ENCODE measurements around the gene HSPB3.

The HSPB3 gene

GRCh38 chr5:54443270-54443669 lies 12.2 kb upstream of the HSPB3 start:
- peak; percentile 70 for TF ChIP-seq CTCF (conservative IDR thresholded peaks at IDR 0.05; ENCODE audit: low read depth, low read length)
- peak; percentile 79 for DNase-seq (ENCODE audit: low read depth)
- no peak overlapping the region for H3K4me3 ChIP-seq (ENCODE audit: low read depth, low read length)

- H3K4me3 ChIP-seq (ENCODE audit: low read depth, low read length), result no peak overlapping the region
- DNase-seq (ENCODE audit: low read depth), result no peak
- TF ChIP-seq CTCF (conservative IDR thresholded peaks at IDR 0.05; ENCODE audit: low read depth, low read length), result no peak
Measured at GRCh38 chr5:54445691-54446378, 9.7 kb upstream of the HSPB3 start.

GRCh38 chr5:54446379-54446732 lies 9.1 kb upstream of the HSPB3 start:
- H3K4me3 ChIP-seq (ENCODE audit: low read depth, low read length), result no peak overlapping the region
- TF ChIP-seq CTCF (conservative IDR thresholded peaks at IDR 0.05; ENCODE audit: low read depth, low read length), result no peak
- DNase-seq (ENCODE audit: low read depth), result no peak

- no peak for TF ChIP-seq CTCF (conservative IDR thresholded peaks at IDR 0.05; ENCODE audit: low read depth, low read length)
- DNase-seq (ENCODE audit: low read depth), result no peak
- H3K4me3 ChIP-seq (ENCODE audit: low read depth, low read length), result no peak overlapping the region
Measured at GRCh38 chr5:54449923-54450322, 5.6 kb upstream of the HSPB3 start.

- H3K4me3 ChIP-seq (ENCODE audit: low read depth, low read length), result no peak overlapping the region
- DNase-seq (ENCODE audit: low read depth), result no peak
- no peak for TF ChIP-seq CTCF (conservative IDR thresholded peaks at IDR 0.05; ENCODE audit: low read depth, low read length)
Measured at GRCh38 chr5:54450542-54450941, 5.0 kb upstream of the HSPB3 start.

GRCh38 chr5:54453046-54453445 lies 2.5 kb upstream of the HSPB3 start:
- DNase-seq (ENCODE audit: low read depth), result no peak
- H3K4me3 ChIP-seq (ENCODE audit: low read depth, low read length), result no peak overlapping the region
- no peak for TF ChIP-seq CTCF (conservative IDR thresholded peaks at IDR 0.05; ENCODE audit: low read depth, low read length)

GRCh38 chr5:54454602-54455001 lies 897 bp upstream of the HSPB3 start:
- H3K4me3 ChIP-seq (ENCODE audit: low read depth, low read length), result no peak overlapping the region
- no peak for TF ChIP-seq CTCF (conservative IDR thresholded peaks at IDR 0.05; ENCODE audit: low read depth, low read length)
- DNase-seq (ENCODE audit: low read depth), result no peak
